Left kidney (tissue), 1 donor: Measurements from ENCODE around the gene ADAM19. TPM values are rescaled to one million over a fixed set of nuclear protein-coding genes. Genes with fewer than 3 reads are reported as not detected.

Source experiments
- polyA plus RNA-seq: library from polyadenylated mRNA; unstranded; fragments of 120-200 nt; gene quantifications from one replicate; pipeline ENCODE4 v1.2.1, GENCODE V29; 2013; ENCODE audit not compliant: insufficient read length

The ADAM19 gene
- polyA plus RNA-seq, 1 donor = 8.8 TPM

Other genes starting within 250 kb of the ADAM19 start
- 0.58 TPM for gene NIPAL4, start 115.6 kb downstream of the ADAM19 start, polyA plus RNA-seq
- 0.50 TPM for gene SOX30, start 76.7 kb upstream of the ADAM19 start, polyA plus RNA-seq
- gene C5orf52, start 95.8 kb upstream of the ADAM19 start, polyA plus RNA-seq = not detected
- gene THG1L, start 155.6 kb upstream of the ADAM19 start, polyA plus RNA-seq = 30.5 TPM
- 9.7 TPM for gene LSM11, start 167.9 kb upstream of the ADAM19 start, polyA plus RNA-seq